ENCODE results near the gene TOX4.

- TF ChIP-seq CTCF (conservative IDR thresholded peaks at IDR 0.05) (no peak), ZFX (IDR thresholded peaks at IDR 0.05) (no peak)
Observed at GRCh38 chr14:21475767-21476522, 1.1 kb upstream of the TOX4 start.

Data from C4-2B (cell line).